Measurements from ENCODE around the gene NPTX1.

NPTX1 gene, protein sequence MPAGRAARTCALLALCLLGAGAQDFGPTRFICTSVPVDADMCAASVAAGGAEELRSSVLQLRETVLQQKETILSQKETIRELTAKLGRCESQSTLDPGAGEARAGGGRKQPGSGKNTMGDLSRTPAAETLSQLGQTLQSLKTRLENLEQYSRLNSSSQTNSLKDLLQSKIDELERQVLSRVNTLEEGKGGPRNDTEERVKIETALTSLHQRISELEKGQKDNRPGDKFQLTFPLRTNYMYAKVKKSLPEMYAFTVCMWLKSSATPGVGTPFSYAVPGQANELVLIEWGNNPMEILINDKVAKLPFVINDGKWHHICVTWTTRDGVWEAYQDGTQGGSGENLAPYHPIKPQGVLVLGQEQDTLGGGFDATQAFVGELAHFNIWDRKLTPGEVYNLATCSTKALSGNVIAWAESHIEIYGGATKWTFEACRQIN

GRCh38 chr17:80475910-80476876 is at the start of gene NPTX1:
Gene NPTX1 (minus strand): TSS chr17:80476607. CDS start chr17:80476446, 161 bp downstream.
- DNase-seq (ENCODE audit: low read depth) = no peak
- H3K4me3 ChIP-seq (ENCODE audit: low read depth, low read length) = no peak within 1 kb of the TSS
- TF ChIP-seq, protein P1, sequence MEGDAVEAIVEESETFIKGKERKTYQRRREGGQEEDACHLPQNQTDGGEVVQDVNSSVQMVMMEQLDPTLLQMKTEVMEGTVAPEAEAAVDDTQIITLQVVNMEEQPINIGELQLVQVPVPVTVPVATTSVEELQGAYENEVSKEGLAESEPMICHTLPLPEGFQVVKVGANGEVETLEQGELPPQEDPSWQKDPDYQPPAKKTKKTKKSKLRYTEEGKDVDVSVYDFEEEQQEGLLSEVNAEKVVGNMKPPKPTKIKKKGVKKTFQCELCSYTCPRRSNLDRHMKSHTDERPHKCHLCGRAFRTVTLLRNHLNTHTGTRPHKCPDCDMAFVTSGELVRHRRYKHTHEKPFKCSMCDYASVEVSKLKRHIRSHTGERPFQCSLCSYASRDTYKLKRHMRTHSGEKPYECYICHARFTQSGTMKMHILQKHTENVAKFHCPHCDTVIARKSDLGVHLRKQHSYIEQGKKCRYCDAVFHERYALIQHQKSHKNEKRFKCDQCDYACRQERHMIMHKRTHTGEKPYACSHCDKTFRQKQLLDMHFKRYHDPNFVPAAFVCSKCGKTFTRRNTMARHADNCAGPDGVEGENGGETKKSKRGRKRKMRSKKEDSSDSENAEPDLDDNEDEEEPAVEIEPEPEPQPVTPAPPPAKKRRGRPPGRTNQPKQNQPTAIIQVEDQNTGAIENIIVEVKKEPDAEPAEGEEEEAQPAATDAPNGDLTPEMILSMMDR (IDR thresholded peaks at IDR 0.05; ENCODE audit: insufficient read depth, low read depth, low read length, missing control alignments) = no peak

DNA sequence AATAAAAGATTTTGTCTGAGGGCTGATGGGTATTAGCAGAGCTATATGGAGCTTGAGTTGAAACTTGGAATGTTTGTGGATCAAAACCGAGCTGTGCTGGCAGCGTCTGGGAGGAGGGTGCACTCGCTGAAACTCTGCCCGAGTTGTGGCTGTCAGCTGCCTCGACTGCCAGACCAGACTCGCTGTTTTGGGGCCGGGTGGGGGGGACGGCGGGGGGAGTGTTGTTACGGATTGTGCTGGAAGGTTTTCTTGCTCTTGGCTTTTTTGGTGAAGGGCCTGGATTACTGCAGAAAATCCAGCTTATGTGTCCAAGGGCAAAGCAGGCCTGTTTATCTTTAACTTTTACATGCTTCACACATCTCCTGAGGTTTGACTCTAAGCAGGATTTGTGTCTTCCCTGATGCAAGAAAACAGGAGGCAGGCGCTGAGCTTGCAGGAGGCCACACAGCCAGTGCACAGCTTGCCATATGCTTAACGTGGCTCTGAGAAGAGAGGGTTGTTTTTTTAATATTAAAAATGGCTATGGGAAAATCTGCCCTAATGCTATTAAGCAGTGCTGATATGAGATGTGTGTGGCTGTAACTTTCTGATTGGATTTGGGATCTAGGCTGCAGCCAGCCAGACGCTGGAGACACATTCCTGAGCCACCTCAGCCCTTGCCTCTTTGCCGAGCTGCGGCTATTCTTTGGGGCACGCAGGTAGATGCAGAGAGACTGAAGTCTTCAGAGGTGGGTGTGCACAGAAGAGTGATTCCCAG is 47.7 kb upstream of the NPTX1 start:
- no peak overlapping the region for H3K4me3 ChIP-seq (ENCODE audit: low read depth, low read length)
- DNase-seq (ENCODE audit: low read depth) = no peak
- TF ChIP-seq, protein P1 (IDR thresholded peaks at IDR 0.05; ENCODE audit: insufficient read depth, low read depth, low read length, missing control alignments) = no peak

GRCh38 chr17:80523054-80523744 is 46.8 kb upstream of the NPTX1 start:
- TF ChIP-seq, protein P1 (IDR thresholded peaks at IDR 0.05; ENCODE audit: insufficient read depth, low read depth, low read length, missing control alignments) = no peak

GRCh38 chr17:80520810-80521455 is 44.5 kb upstream of the NPTX1 start:
- TF ChIP-seq, protein P1 (IDR thresholded peaks at IDR 0.05; ENCODE audit: insufficient read depth, low read depth, low read length, missing control alignments) = no peak
- no peak for DNase-seq (ENCODE audit: low read depth)
- no peak overlapping the region for H3K4me3 ChIP-seq (ENCODE audit: low read depth, low read length)

More at GRCh38 chr17:80523054-80523744, 46.8 kb upstream of the NPTX1 start:
- DNase-seq (ENCODE audit: low read depth) = no peak
- no peak overlapping the region for H3K4me3 ChIP-seq (ENCODE audit: low read depth, low read length)

DNA sequence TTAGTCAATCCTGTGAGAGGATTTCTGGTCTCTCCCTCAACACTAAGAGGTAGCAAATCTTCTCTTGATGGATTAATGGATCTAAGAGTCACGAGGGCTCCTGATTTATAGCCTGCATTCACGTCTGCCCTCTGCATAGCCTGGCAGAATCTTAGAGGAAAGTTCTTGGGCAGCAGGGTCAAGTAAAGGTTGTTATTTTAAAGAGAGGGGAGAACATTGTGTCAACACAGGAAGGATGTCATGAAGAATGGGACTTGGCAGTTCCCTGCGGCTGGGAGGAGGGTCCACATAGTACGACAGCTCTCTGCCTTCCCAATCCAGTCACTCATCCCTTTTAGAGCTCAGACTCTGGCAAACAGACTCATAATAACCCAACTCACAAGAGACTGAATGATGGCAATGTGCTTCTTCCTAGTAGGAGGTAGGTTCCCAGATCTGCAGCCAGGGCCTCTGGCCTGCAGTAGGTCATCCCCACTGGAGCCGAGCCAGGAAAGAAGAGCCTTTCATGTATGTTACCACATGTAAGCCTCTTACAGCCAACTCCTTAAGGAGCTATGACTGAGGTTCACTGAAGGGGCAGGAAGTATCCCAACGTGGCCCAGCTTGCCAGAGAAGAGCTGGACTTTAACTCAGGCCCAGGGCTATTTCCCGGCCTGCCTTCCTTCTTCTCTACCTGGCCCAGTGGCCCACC is 42.8 kb upstream of the NPTX1 start:
- TF ChIP-seq, protein P1 (IDR thresholded peaks at IDR 0.05; ENCODE audit: insufficient read depth, low read depth, low read length, missing control alignments) = no peak
- H3K4me3 ChIP-seq (ENCODE audit: low read depth, low read length) = no peak overlapping the region

More for the DNA sequence above, 42.8 kb upstream of the NPTX1 start:
- no peak for DNase-seq (ENCODE audit: low read depth)
